Small intestine (tissue), 7 donors: ENCODE data around the gene LBR. TPM values are rescaled to one million over a fixed set of nuclear protein-coding genes. Genes with fewer than 3 reads are reported as not detected.

ENCODE experiments used
- DNase-seq, 2 donors: peaks; one replicate each; pipeline versions ENCODE4 v3.0.0 to v3.0.0-alpha.2; 2013
- FAIRE-seq: peaks from 2 replicates; lab custom pipeline; 2012; peaks lifted over from hg19 to GRCh38; lab: Jason Lieb, UNC
- H3K27ac ChIP-seq, 3 donors: one replicate each; pipeline ENCODE4 v1.5.1; 2013; ENCODE audit warnings: low read length in 2 of 3, mild to moderate bottlenecking in 2 of 3, control low read depth in 1 of 3, inconsistent platforms in 1 of 3, low read depth in 1 of 3, moderate library complexity in 1 of 3
- H3K27me3 ChIP-seq, 3 donors: one replicate each; pipeline ENCODE4 v1.6.1; 2013; ENCODE audit warnings: low read length in 3 of 3, inconsistent platforms in 1 of 3; ENCODE audit not compliant: control insufficient read depth in 3 of 3, insufficient read depth in 3 of 3
- H3K36me3 ChIP-seq, 3 donors: one replicate each; pipeline ENCODE4 v1.6.1; 2013; ENCODE audit warnings: low read length in 3 of 3, inconsistent platforms in 1 of 3, low read depth in 1 of 3, mild to moderate bottlenecking in 1 of 3, moderate library complexity in 1 of 3; ENCODE audit not compliant: control insufficient read depth in 3 of 3, insufficient read depth in 2 of 3
- H3K4me1 ChIP-seq, 3 donors: one replicate each; pipeline ENCODE4 v1.6.1; 2013; ENCODE audit warnings: low read length in 2 of 3, inconsistent platforms in 1 of 3, low read depth in 1 of 3, mild to moderate bottlenecking in 1 of 3, moderate library complexity in 1 of 3; ENCODE audit not compliant: control insufficient read depth in 3 of 3, insufficient read depth in 2 of 3
- H3K4me3 ChIP-seq, 3 donors: one replicate each; pipeline ENCODE4 v1.5.1; 2013; ENCODE audit warnings: low read length in 3 of 3, control low read depth in 1 of 3, inconsistent platforms in 1 of 3, low read depth in 1 of 3, mild to moderate bottlenecking in 1 of 3, moderate library complexity in 1 of 3
- H3K9me3 ChIP-seq, 2 donors: one replicate each; pipeline ENCODE4 v1.6.1; 2013; ENCODE audit warnings: low read depth in 1 of 2, low read length in 1 of 2; ENCODE audit not compliant: control insufficient read depth in 2 of 2, insufficient read depth in 1 of 2
- WGBS, 3 donors: extraction: QIAGEN DNeasy Blood & Tissue Kit; methylation state at CpG; one replicate each; pipeline ENCODE4 v1.1.7; 2013; 5-methylcytosine and 5-hydroxymethylcytosine counted together
- polyA plus RNA-seq, 4 donors: library from polyadenylated mRNA; stranded (reverse) in 3 of 4; unstranded in 1 of 4; fragments of 200-250 nt in 3 of 4; fragments of 120-200 nt in 1 of 4; gene quantifications; one replicate each; pipeline versions ENCODE4 v1.2.1 to v1.2.3, GENCODE V29; 2013
- donor health status: healthy with polysubstance abuse.
- donor health status: control.
- donor health status: control.
- donor health status: Bipolar disorder and iron deficiency.
- donor health status: healthy.

Gene LBR
- polyA plus RNA-seq, 4 donors = 7.3 to 64.9 (median 35.5) TPM

DNA sequence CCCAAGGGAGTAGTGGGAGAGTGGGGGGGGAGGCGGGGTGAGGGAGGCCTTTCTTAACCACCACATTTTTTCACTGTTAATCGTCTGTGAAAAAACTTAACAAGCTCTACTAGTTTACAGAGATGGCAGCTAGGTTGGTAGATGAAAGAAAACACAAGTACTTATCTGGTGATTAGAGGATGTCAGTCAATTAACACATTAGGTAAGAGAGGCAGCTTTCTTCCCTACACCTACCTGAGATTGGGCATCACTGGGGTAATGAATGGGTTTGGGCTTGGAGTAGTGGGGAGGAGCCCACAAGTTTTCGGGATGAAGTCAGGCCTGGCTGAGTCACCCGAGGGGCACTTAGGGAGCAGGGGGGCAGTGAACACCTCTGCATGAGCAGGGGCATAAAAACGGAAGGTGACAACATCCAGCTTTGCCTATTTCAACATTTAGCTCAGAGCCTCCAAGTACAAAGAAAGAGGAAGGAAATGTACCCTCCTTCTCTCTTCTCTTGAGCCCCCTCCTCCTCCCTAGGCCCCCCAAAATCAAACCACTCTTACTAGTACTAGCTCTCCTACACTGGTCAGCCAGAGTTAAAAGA is 2.5 kb downstream of the LBR start:
- H3K36me3 ChIP-seq = peaks cover 0 to 6% (median 0%) of the 10 kb centered on the region in 3 donors
- no peaks in the 10 kb centered on the region for H3K9me3 ChIP-seq
- WGBS, 3 donors = 19 to 30% (median 22%) methylated on average over 5 of the region's 5 CpGs
- H3K4me3 ChIP-seq = no peak overlapping the region
- DNase-seq (no peak), FAIRE-seq (no peak)
- H3K4me1 ChIP-seq = peaks cover 18 to 34% (median 21%) of the 10 kb centered on the region in 3 donors
- H3K27me3 ChIP-seq = no peaks in the 10 kb centered on the region
- no peak overlapping the region for H3K27ac ChIP-seq

DNA sequence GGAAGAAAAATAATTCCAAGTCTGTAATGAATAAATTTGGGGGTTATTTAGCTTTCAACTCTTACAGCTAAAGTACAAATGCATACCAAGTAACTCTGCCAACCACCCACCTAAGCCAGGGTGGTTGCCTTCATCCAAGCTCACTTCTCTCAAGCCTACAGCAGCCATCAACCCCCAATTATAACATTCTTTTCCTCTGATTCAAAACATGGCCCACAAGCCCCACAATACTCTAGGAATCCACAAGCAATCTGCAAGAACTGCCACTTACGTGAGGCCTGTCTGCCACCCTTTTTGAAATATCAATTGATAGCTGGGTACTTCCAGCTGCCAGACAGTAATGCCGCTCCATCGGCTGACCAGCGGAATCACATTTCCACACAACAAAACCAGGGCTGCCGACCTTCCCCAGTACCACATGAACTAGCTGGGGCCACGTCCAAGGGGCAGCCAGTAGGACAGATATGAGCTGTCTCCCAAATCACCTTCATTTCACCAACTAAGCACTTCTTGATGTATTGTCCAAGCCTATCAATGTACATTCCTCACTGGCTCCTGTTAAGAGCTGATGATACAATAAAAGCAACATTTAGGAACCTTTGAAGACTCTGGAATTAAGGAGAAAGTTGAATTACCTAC is 3.2 kb downstream of the LBR start:
- no peaks in the 10 kb centered on the region for H3K27me3 ChIP-seq
- FAIRE-seq (no peak), DNase-seq (no peak)
- H3K4me1 ChIP-seq = peaks cover 18 to 34% (median 21%) of the 10 kb centered on the region in 3 donors
- H3K4me3 ChIP-seq = no peak overlapping the region
- H3K27ac ChIP-seq = no peak overlapping the region
- H3K36me3 ChIP-seq = peaks cover 0 to 10% (median 0%) of the 10 kb centered on the region in 3 donors
- no peaks in the 10 kb centered on the region for H3K9me3 ChIP-seq
- 63 to 75% (median 73%) methylated on average over 6 of the region's 6 CpGs for WGBS, 3 donors

DNA sequence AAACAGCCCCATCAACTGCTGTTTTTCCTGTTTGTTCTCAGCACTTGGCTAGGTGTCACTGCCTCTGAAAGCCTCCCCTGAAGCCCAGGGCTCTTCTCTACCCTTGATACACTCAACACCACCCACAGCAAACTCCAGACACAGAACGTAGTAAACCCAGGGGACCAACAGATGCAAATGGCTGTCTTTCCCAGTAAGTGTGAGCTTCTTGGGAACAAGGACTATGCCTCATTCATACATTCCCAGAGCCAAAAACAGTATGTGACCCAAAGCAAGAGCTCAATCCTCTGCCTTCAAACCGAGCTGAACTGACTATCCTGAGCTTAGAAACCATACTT is 4.4 kb downstream of the LBR start:
- DNase-seq (no peak), FAIRE-seq (no peak)
- H3K9me3 ChIP-seq = no peaks in the 10 kb centered on the region
- peaks cover 2 to 16% (median 3%) of the 10 kb centered on the region in 3 donors for H3K36me3 ChIP-seq
- peaks cover 18 to 42% (median 24%) of the 10 kb centered on the region in 3 donors for H3K4me1 ChIP-seq
- H3K27me3 ChIP-seq = no peaks in the 10 kb centered on the region
- H3K4me3 ChIP-seq = no peak overlapping the region
- 7 to 31% (median 19%) methylated on average over 2 of the region's 2 CpGs for WGBS, 3 donors
- no peak overlapping the region for H3K27ac ChIP-seq

DNA sequence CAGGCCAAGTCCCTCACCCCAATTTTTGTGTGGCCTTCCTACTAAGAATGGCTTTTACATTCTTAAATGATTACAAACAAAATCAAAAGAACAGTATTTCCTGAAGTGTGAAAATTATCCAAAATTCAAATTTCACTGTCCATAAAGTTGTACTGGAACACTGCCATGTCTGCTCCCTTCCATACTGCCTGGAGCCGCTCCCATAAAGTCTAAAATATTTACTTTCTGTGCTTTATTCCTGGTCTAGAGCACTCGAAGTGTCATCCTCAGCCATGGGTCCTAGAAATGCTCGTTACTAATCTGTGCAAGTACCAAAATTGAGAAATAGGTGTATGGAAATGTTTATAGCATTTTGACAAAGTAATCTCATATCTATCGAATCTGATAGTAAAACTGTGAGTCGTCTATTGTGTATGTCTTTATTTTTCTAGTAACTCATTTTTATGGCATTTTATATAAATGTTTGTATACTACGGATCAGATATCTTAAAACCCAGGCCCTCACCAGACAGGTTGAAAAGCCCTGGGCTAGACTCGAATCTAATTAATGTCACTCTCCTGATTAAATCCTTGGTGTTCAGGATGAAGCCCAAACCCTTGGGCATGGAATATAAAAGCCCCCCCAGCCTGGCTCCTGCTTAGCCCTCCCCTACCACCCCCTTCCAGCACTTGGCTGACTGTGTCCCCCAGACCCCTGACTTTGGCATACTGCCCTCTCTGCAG is 4.9 kb downstream of the LBR start:
- Histone ChIP-seq H3K4me1 (peaks cover 18 to 47% (median 26%) of the 10 kb centered on the region in 3 donors), H3K4me3 (no peak overlapping the region), H3K27me3 (no peaks in the 10 kb centered on the region), H3K9me3 (no peaks in the 10 kb centered on the region), H3K36me3 (peaks cover 3 to 16% (median 7%) of the 10 kb centered on the region in 3 donors), H3K27ac (peak overlapping the region in 1 of 3 donors; percentile 27)
- FAIRE-seq (no peak), DNase-seq (no peak)
- 15 to 37% (median 22%) methylated on average over 7 of the region's 7 CpGs for whole genome bisulfite sequencing, 3 donors

DNA sequence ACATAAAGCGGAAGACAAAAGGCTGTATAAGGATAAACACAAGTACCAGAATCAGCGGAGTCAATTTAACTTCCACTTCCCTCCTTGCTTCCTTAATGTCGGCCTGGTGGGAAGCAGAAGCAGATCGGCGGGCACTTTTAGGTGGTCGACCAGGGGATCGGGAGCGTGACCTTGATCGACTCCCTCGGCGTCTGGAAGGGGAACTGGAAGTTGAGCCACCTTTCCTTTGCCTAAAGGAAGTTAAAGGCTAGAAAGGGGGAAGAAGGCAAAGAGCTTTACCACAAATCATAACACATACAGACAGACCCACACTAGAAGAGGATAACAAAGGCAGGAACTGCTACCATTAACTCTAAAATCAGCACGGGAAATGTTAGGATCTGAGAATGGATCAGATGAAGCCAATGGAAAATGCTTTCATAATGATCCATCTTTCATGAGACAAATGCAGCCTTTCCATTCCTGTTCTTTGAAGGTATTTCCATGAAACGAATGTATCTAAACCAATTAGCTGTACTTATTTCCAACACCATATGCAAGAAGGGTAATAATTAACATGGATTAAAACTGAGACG is 5.7 kb downstream of the LBR start:
- Histone ChIP-seq H3K4me3 (no peak overlapping the region), H3K27ac (no peak overlapping the region)

DNA sequence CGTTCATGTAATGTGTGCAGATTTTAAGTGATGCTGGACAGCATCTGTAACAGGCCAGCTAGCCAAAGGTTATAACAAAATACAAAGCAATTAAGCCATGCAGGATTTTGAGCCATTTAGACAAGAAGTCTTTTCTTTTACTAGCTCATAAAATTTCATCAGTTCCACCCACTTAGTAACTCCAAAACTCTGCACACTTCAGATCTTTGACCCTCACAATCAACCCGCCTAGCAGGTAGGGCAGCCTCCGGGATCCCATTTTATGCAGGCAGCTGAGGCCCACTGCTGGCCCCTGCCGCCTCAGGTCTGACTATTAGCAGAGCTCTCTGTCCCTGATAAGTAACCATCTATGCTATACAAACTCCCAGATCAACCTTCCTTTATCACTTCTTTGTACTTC is 9.2 kb downstream of the LBR start:
- peak overlapping the region in 1 of 3 donors; percentile 34 for H3K27ac ChIP-seq
- WGBS, 3 donors = 16 to 69% (median 38%) methylated on average over 4 of the region's 4 CpGs
- peaks cover 12 to 36% (median 12%) of the 10 kb centered on the region in 3 donors for H3K36me3 ChIP-seq
- DNase-seq (peak; percentile 44 to 80), FAIRE-seq (no peak)
- no peaks in the 10 kb centered on the region for H3K27me3 ChIP-seq
- no peak overlapping the region for H3K4me3 ChIP-seq
- H3K4me1 ChIP-seq = peaks cover 4 to 26% (median 14%) of the 10 kb centered on the region in 3 donors
- no peaks in the 10 kb centered on the region for H3K9me3 ChIP-seq

More for the DNA sequence above, 5.7 kb downstream of the LBR start:
- Histone ChIP-seq H3K36me3 (peaks cover 9 to 19% (median 10%) of the 10 kb centered on the region in 3 donors), H3K4me1 (peaks cover 18 to 53% (median 26%) of the 10 kb centered on the region in 3 donors), H3K9me3 (no peaks in the 10 kb centered on the region), H3K27me3 (no peaks in the 10 kb centered on the region)
- whole genome bisulfite sequencing, 3 donors = 47 to 64% (median 60%) methylated on average over 14 of the region's 14 CpGs
- FAIRE-seq (no peak), DNase-seq (no peak)

DNA sequence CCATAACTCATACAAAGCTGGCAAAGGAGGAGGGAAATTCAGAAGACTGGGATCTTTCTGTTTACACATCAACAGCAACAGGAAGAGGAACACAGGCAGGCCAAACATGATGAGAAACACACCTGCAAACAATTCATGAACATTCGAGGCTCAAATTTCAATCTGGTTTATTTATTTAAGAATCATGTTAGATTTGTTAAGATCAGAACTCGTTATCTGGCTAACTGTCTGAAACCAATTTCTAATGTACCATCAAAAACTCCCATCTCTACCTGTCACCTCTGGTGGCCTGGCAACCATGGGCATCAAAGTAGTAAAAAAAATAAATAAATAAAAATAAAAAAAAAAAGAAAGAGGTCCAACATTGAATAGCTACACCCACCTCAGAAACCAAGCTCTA is 9.8 kb downstream of the LBR start:
- WGBS, 3 donors = 18 to 57% (median 29%) methylated on average over 2 of the region's 2 CpGs
- peaks cover 12 to 35% (median 12%) of the 10 kb centered on the region in 3 donors for H3K36me3 ChIP-seq
- no peak overlapping the region for H3K27ac ChIP-seq

More for the DNA sequence above, 9.8 kb downstream of the LBR start:
- Histone ChIP-seq H3K9me3 (no peaks in the 10 kb centered on the region), H3K4me1 (peaks cover 0 to 24% (median 10%) of the 10 kb centered on the region in 3 donors), H3K4me3 (no peak overlapping the region), H3K27me3 (no peaks in the 10 kb centered on the region)
- no peak for DNase-seq
- no peak for FAIRE-seq
